ENCODE measurements around the gene C6orf120.

- TF ChIP-seq CTCF (IDR thresholded peaks at IDR 0.05) (no peak), POLR2A (IDR thresholded peaks at IDR 0.05) (no peak), EP300 (IDR thresholded peaks at IDR 0.05) (no peak)
Observed at GRCh38 chr6:169709293-169709692, 7.4 kb downstream of the C6orf120 start.

Measured in upper lobe of left lung (tissue), 4 donors.